ENCODE measurements around the gene MTX1. TPM values are rescaled to one million over a fixed set of nuclear protein-coding genes. Genes with fewer than 3 reads are reported as not detected.

MTX1 gene
- total and polyA plus RNA-seq, 9 of the 15 experiments (the other 6 are each of a cell fraction or from before 2014, with no cell fraction given): 29.1 to 98.4 (median 66.9) TPM

GRCh38 chr1:155241069-155241679, 32.7 kb downstream of the MTX1 start (continued):
- TF ChIP-seq CHAMP1 (IDR thresholded peaks at IDR 0.05): no peak

- Histone ChIP-seq H3K9me3 (replicated peaks; ENCODE audit: control insufficient read depth, insufficient read depth, low read depth, low read length) (no peaks in the 10 kb centered on the region), H3K4me1 (replicated peaks in 1 of 2; ENCODE audit: control insufficient read depth in 2 of 2, insufficient read depth in 2 of 2, low read length in 2 of 2) (peaks cover 17 to 19% of the 10 kb centered on the region in 2 experiments), H3K9me1 (ENCODE audit: control insufficient read depth, insufficient read depth, low read length) (no peaks in the 10 kb centered on the region), H3K9ac (ENCODE audit: insufficient read depth in 1 of 2, low read depth in 2 of 2, low read length in 2 of 2) (peak overlapping the region in 1 of 2 experiments; percentile 1; a peak in 1 of 4 replicates), H3K36me3 (ENCODE audit: control insufficient read depth, insufficient read depth, low read length) (peaks cover 4% of the 10 kb centered on the region; the same call in 1 of the 3 replicates), H4K20me1 (replicated peaks; ENCODE audit: control insufficient read depth, insufficient read depth, low read length) (no peaks in the 10 kb centered on the region), H3K27me3 (ENCODE audit: control insufficient read depth in 2 of 2, insufficient read depth in 2 of 2, low read length in 2 of 2) (no peaks in the 10 kb centered on the region), H2AFZ (ENCODE audit: low read depth, low read length) (peak overlapping the region; percentile 80), H3K4me3 (no peak overlapping the region), H3K79me2 (ENCODE audit: control insufficient read depth, insufficient read depth, low read length) (peaks cover 14% of the 10 kb centered on the region; the same call in 2 of the 3 replicates), H3K4me2 (ENCODE audit: insufficient read depth, low read length) (peak overlapping the region; percentile 26), H3K27ac (ENCODE audit: extremely low read depth, low read depth, low read length) (no peak overlapping the region; the same call in 2 of the 3 replicates)
- no peak for ATAC-seq
- intact Hi-C loops (cut with micrococcal nuclease) (no loop called here), in situ Hi-C loops (cut with MboI) (no loop called here)
- peak in 2 of 4 experiments; percentile 11 to 24 for DNase-seq (ENCODE audit: extremely low read depth in 1 of 4, low spot score in 3 of 4)
- FAIRE-seq: no peak
- POLR2A ChIA-PET: interaction anchor here (0.6 to 0.7 kb wide), 2 partner anchors 78 to 592 kb away, joined by 4 read pairs; no protein-coding TSS in a partner anchor
- 33% methylated on average over 4 of the region's 4 CpGs for WGBS (ENCODE audit: insufficient coverage, low coverage, missing lambda C conversion rate)
- CTCF ChIA-PET (ENCODE audit: low intra/inter-chr PET ratio): interaction anchor here (0.6 kb wide), 1 partner anchor 37 kb away, joined by 4 read pairs; no protein-coding TSS in a partner anchor
- no TSS peak for BruUV-seq (replicated peaks)
- TF ChIP-seq ETV5 (CRISPR knock-in tag; IDR thresholded peaks at IDR 0.05; ENCODE audit: low read depth) (no peak), ZNF143 (CRISPR knock-in tag; IDR thresholded peaks at IDR 0.05) (no peak), REST (IDR thresholded peaks at IDR 0.05; ENCODE audit: borderline replicate concordance) (0 out of 2 replicates have a peak, but pooled peaks have one; percentile 26), REST (CRISPR knock-in tag; IDR thresholded peaks at IDR 0.05; ENCODE audit: low read depth) (no peak), TAF9B (IDR thresholded peaks at IDR 0.05; ENCODE audit: partially characterized antibody) (no peak), IRF1 (CRISPR knock-in tag; IDR thresholded peaks at IDR 0.05; ENCODE audit: borderline replicate concordance) (no peak), ZNF197 (CRISPR knock-in tag; IDR thresholded peaks at IDR 0.05; ENCODE audit: low read depth) (no peak)
Observed at GRCh38 chr1:155241841-155242264, 33.4 kb downstream of the MTX1 start.

All from K562 (cell line).